Keratinocyte (primary cell): ENCODE data around the gene ABCC8. TPM values are rescaled to one million over a fixed set of nuclear protein-coding genes. Genes with fewer than 3 reads are reported as not detected.

ENCODE experiments used
- DNase-seq: peaks from one replicate; pipeline ENCODE4 v3.0.0-alpha.2; 2011; ENCODE audit warnings: low read depth, missing footprints, low spot score
- FAIRE-seq: peaks from 2 replicates; lab custom pipeline; 2011; peaks lifted over from hg19 to GRCh38; lab: Jason Lieb, UNC
- H2AFZ ChIP-seq: 2 replicates; pipeline ENCODE4 v1.6.0; 2012; ENCODE audit warnings: low read length, control low read depth, inconsistent platforms; ENCODE audit not compliant: control insufficient read depth
- H3K27ac ChIP-seq: 2 replicates; pipeline ENCODE4 v1.5.1; 2011; ENCODE audit warnings: low read length; ENCODE audit not compliant: control insufficient read depth, insufficient read depth
- H3K27me3 ChIP-seq: 3 replicates; pipeline ENCODE4 v1.6.0; 2011; ENCODE audit warnings: low read length; ENCODE audit not compliant: control insufficient read depth, insufficient read depth; ENCODE audit errors: extremely low read depth
- H3K36me3 ChIP-seq, 2 experiments: 2 replicates in 1 of 2; 3 replicates in 1 of 2; pipeline ENCODE4 v1.5.1; 2011; ENCODE audit warnings: low read length in 2 of 2, mild to moderate bottlenecking in 1 of 2; ENCODE audit not compliant: control insufficient read depth in 2 of 2, insufficient read depth in 2 of 2; ENCODE audit errors: extremely low read depth in 1 of 2
- H3K4me1 ChIP-seq: 3 replicates; pipeline ENCODE4 v1.5.1; 2011; ENCODE audit warnings: low read length; ENCODE audit not compliant: control insufficient read depth, insufficient read depth; ENCODE audit errors: extremely low read depth
- H3K4me2 ChIP-seq: 3 replicates; pipeline ENCODE4 v1.6.0; 2011; ENCODE audit warnings: low read depth, low read length; ENCODE audit not compliant: control insufficient read depth, insufficient read depth; ENCODE audit errors: extremely low read depth
- H3K4me3 ChIP-seq, 3 experiments: fragments of 200-600 bp in 1 of 3; sonication (generic) in 1 of 3; 2 replicates in 2 of 3; 3 replicates in 1 of 3; pipeline ENCODE4 v1.5.1; 2011 to 2016; ENCODE audit warnings: low read length in 3 of 3, mild to moderate bottlenecking in 3 of 3, control low read depth in 2 of 3, inconsistent platforms in 1 of 3, low read depth in 1 of 3, mixed read lengths in 1 of 3, mixed run types in 1 of 3, moderate library complexity in 1 of 3; ENCODE audit not compliant: control insufficient read depth in 2 of 3, insufficient read depth in 2 of 3; ENCODE audit errors: extremely low read depth in 1 of 3
- H3K79me2 ChIP-seq: 2 replicates; pipeline ENCODE4 v1.6.0; 2012; ENCODE audit warnings: low read length; ENCODE audit not compliant: control insufficient read depth, insufficient read depth
- H3K9ac ChIP-seq: 3 replicates; pipeline ENCODE4 v1.6.0; 2011; ENCODE audit warnings: low read length; ENCODE audit not compliant: control insufficient read depth, insufficient read depth; ENCODE audit errors: extremely low read depth
- H3K9me1 ChIP-seq: 3 replicates; pipeline ENCODE4 v1.6.0; 2011; ENCODE audit warnings: low read length; ENCODE audit not compliant: control insufficient read depth, insufficient read depth; ENCODE audit errors: extremely low read depth
- H3K9me3 ChIP-seq: 2 replicates; pipeline ENCODE4 v1.5.1; 2012; ENCODE audit warnings: low read depth, low read length; ENCODE audit not compliant: control insufficient read depth
- H4K20me1 ChIP-seq: 3 replicates; pipeline ENCODE4 v1.6.0; 2011; ENCODE audit warnings: low read length; ENCODE audit not compliant: control insufficient read depth, insufficient read depth; ENCODE audit errors: extremely low read depth
- CTCF ChIP-seq, 3 experiments: IDR thresholded peaks in 1 of 3; conservative IDR thresholded peaks in 1 of 3; optimal IDR thresholded peaks in 1 of 3; 2 replicates in 2 of 3; 3 replicates in 1 of 3; pipeline versions ENCODE3 to v1.5.1; 2011; ENCODE audit warnings: low read length in 3 of 3, mild to moderate bottlenecking in 3 of 3, moderate library complexity in 2 of 3, control low read depth in 1 of 3, inconsistent platforms in 1 of 3; ENCODE audit not compliant: insufficient read depth in 2 of 3; ENCODE audit errors: extremely low read depth in 1 of 3
- EZH2 ChIP-seq: IDR thresholded peaks from one replicate; pipeline ENCODE4 v1.6.1; 2012; ENCODE audit warnings: inconsistent platforms, mild to moderate bottlenecking, low read length, moderate library complexity
- dilution Hi-C: fragments of 300-500 bp; cut with MboI; formaldehyde crosslinking; loops from one replicate; pipeline ENCODE4 v1.7.0; 2020; ENCODE audit warnings: low sequenced_read_pairs; ENCODE audit not compliant: extremely low pct_ligation_motif_present
- polyA plus RNA-seq, 5 experiments: library from polyadenylated mRNA; depleted of rRNA in 3 of 5; stranded (reverse) in 3 of 5; stranded (forward) in 1 of 5; unstranded in 1 of 5; fragments of >200 nt; gene quantifications; 1 replicate in 1 of 5; 2 replicates in 3 of 5; 3 replicates in 1 of 5; pipeline versions ENCODE4 v1.2.1 to v1.2.3, GENCODE V29; 2011 to 2012; ENCODE audit warnings: missing spikeins in 2 of 5, low read depth in 1 of 5, low replicate concordance in 1 of 5

ABCC8 gene
- polyA plus RNA-seq, 1 donor (not counting 4 experiments of a cell fraction or from before 2014, with no cell fraction given) = not detected

- TF ChIP-seq EZH2 (no peak), CTCF (optimal IDR thresholded peaks at IDR 0.05 in 1 of 3, IDR thresholded peaks at IDR 0.05 in 1 of 3, conservative IDR thresholded peaks at IDR 0.05 in 1 of 3; ENCODE audit: extremely low read depth in 1 of 3, insufficient read depth in 2 of 3, low read length in 3 of 3) (no peak)
- no peaks in the 10 kb centered on the region for H3K27me3 ChIP-seq
- H2AFZ ChIP-seq = no peak overlapping the region
- no peak overlapping the region for H3K4me2 ChIP-seq
- H3K9me1 ChIP-seq = no peaks in the 10 kb centered on the region
- H3K79me2 ChIP-seq = no peaks in the 10 kb centered on the region
- H3K36me3 ChIP-seq = no peaks in the 10 kb centered on the region
- H3K9ac ChIP-seq = no peak overlapping the region
- dilution Hi-C loops = no loop called here
- DNase-seq (no peak), FAIRE-seq (no peak)
- H3K9me3 ChIP-seq = no peaks in the 10 kb centered on the region
- H3K27ac ChIP-seq = no peak overlapping the region
- H3K4me3 ChIP-seq = no peak overlapping the region
- no peaks in the 10 kb centered on the region for H4K20me1 ChIP-seq
- H3K4me1 ChIP-seq = no peaks in the 10 kb centered on the region
Observed at GRCh38 chr11:17399236-17399635, 77.4 kb downstream of the ABCC8 start.

- H3K4me3 ChIP-seq = no peak overlapping the region
- H3K4me1 ChIP-seq = no peaks in the 10 kb centered on the region
- H3K9me3 ChIP-seq = no peaks in the 10 kb centered on the region
- TF ChIP-seq EZH2 (no peak), CTCF (optimal IDR thresholded peaks at IDR 0.05 in 1 of 3, IDR thresholded peaks at IDR 0.05 in 1 of 3, conservative IDR thresholded peaks at IDR 0.05 in 1 of 3; ENCODE audit: extremely low read depth in 1 of 3, insufficient read depth in 2 of 3, low read length in 3 of 3) (no peak)
- no peaks in the 10 kb centered on the region for H3K36me3 ChIP-seq
- H2AFZ ChIP-seq = no peak overlapping the region
- H3K4me2 ChIP-seq = no peak overlapping the region
- no peaks in the 10 kb centered on the region for H3K9me1 ChIP-seq
- no peak overlapping the region for H3K27ac ChIP-seq
- H4K20me1 ChIP-seq = no peaks in the 10 kb centered on the region
- H3K27me3 ChIP-seq = no peaks in the 10 kb centered on the region
- H3K9ac ChIP-seq = no peak overlapping the region
- no peak for DNase-seq
- H3K79me2 ChIP-seq = no peaks in the 10 kb centered on the region
- no peak for FAIRE-seq
- dilution Hi-C loops = no loop called here
Observed at GRCh38 chr11:17397311-17398002, 79.2 kb downstream of the ABCC8 start.
